ENCODE data around the gene COX17.

Gene COX17

GRCh38 chr3:119659606-119660291, 17.5 kb downstream of the COX17 start:
- Histone ChIP-seq H3K27me3 (ENCODE audit: insufficient read depth, low read length) (no peaks in the 10 kb centered on the region), H3K4me3 (ENCODE audit: low read depth, low read length) (no peak overlapping the region), H3K27ac (ENCODE audit: low read depth, low read length) (no peak overlapping the region), H3K36me3 (ENCODE audit: insufficient read depth, low read length) (no peaks in the 10 kb centered on the region), H3K4me1 (ENCODE audit: control insufficient read depth, insufficient read depth, low read length, unreplicated experiment) (peaks cover 28% of the 10 kb centered on the region), H3K79me2 (ENCODE audit: control insufficient read depth, insufficient read depth, low read length, unreplicated experiment) (no peaks in the 10 kb centered on the region), H2AFZ (ENCODE audit: low read length, unreplicated experiment) (no peak overlapping the region)

- H3K27ac ChIP-seq (ENCODE audit: low read depth, low read length): no peak overlapping the region
- peaks cover 21% of the 10 kb centered on the region for H3K4me1 ChIP-seq (ENCODE audit: control insufficient read depth, insufficient read depth, low read length, unreplicated experiment)
- no peak overlapping the region for H2AFZ ChIP-seq (ENCODE audit: low read length, unreplicated experiment)
- H3K4me3 ChIP-seq (ENCODE audit: low read depth, low read length): no peak overlapping the region
- H3K36me3 ChIP-seq (ENCODE audit: insufficient read depth, low read length): no peaks in the 10 kb centered on the region
- H3K79me2 ChIP-seq (ENCODE audit: control insufficient read depth, insufficient read depth, low read length, unreplicated experiment): no peaks in the 10 kb centered on the region
- H3K27me3 ChIP-seq (ENCODE audit: insufficient read depth, low read length): no peaks in the 10 kb centered on the region
Measured at GRCh38 chr3:119658994-119659393, 18.2 kb downstream of the COX17 start.

GRCh38 chr3:119657887-119658702, 19.1 kb downstream of the COX17 start:
- no peaks in the 10 kb centered on the region for H3K36me3 ChIP-seq (ENCODE audit: insufficient read depth, low read length)
- H3K27me3 ChIP-seq (ENCODE audit: insufficient read depth, low read length): no peaks in the 10 kb centered on the region
- H3K4me3 ChIP-seq (ENCODE audit: low read depth, low read length): no peak overlapping the region
- H3K79me2 ChIP-seq (ENCODE audit: control insufficient read depth, insufficient read depth, low read length, unreplicated experiment): no peaks in the 10 kb centered on the region
- peaks cover 12% of the 10 kb centered on the region for H3K4me1 ChIP-seq (ENCODE audit: control insufficient read depth, insufficient read depth, low read length, unreplicated experiment)
- H2AFZ ChIP-seq (ENCODE audit: low read length, unreplicated experiment): no peak overlapping the region
- no peak overlapping the region for H3K27ac ChIP-seq (ENCODE audit: low read depth, low read length)

GRCh38 chr3:119653876-119654275, 23.3 kb downstream of the COX17 start:
- Histone ChIP-seq H3K4me3 (ENCODE audit: low read depth, low read length) (no peak overlapping the region), H3K36me3 (ENCODE audit: insufficient read depth, low read length) (no peaks in the 10 kb centered on the region), H2AFZ (ENCODE audit: low read length, unreplicated experiment) (no peak overlapping the region), H3K27ac (ENCODE audit: low read depth, low read length) (no peak overlapping the region), H3K79me2 (ENCODE audit: control insufficient read depth, insufficient read depth, low read length, unreplicated experiment) (no peaks in the 10 kb centered on the region), H3K4me1 (ENCODE audit: control insufficient read depth, insufficient read depth, low read length, unreplicated experiment) (no peaks in the 10 kb centered on the region), H3K27me3 (ENCODE audit: insufficient read depth, low read length) (no peaks in the 10 kb centered on the region)

- Histone ChIP-seq H3K4me1 (ENCODE audit: control insufficient read depth, insufficient read depth, low read length, unreplicated experiment) (no peaks in the 10 kb centered on the region), H3K79me2 (ENCODE audit: control insufficient read depth, insufficient read depth, low read length, unreplicated experiment) (no peaks in the 10 kb centered on the region), H3K27me3 (ENCODE audit: insufficient read depth, low read length) (no peaks in the 10 kb centered on the region), H2AFZ (ENCODE audit: low read length, unreplicated experiment) (no peak overlapping the region), H3K4me3 (ENCODE audit: low read depth, low read length) (no peak overlapping the region), H3K36me3 (ENCODE audit: insufficient read depth, low read length) (no peaks in the 10 kb centered on the region), H3K27ac (ENCODE audit: low read depth, low read length) (no peak overlapping the region)
Measured at GRCh38 chr3:119652306-119653033, 24.7 kb downstream of the COX17 start.

GRCh38 chr3:119649761-119650160, 27.4 kb downstream of the COX17 start:
- H3K27me3 ChIP-seq (ENCODE audit: insufficient read depth, low read length): no peaks in the 10 kb centered on the region
- H3K4me1 ChIP-seq (ENCODE audit: control insufficient read depth, insufficient read depth, low read length, unreplicated experiment): no peaks in the 10 kb centered on the region
- H2AFZ ChIP-seq (ENCODE audit: low read length, unreplicated experiment): no peak overlapping the region
- no peaks in the 10 kb centered on the region for H3K79me2 ChIP-seq (ENCODE audit: control insufficient read depth, insufficient read depth, low read length, unreplicated experiment)
- no peak overlapping the region for H3K27ac ChIP-seq (ENCODE audit: low read depth, low read length)
- no peak overlapping the region for H3K4me3 ChIP-seq (ENCODE audit: low read depth, low read length)
- H3K36me3 ChIP-seq (ENCODE audit: insufficient read depth, low read length): no peaks in the 10 kb centered on the region

GRCh38 chr3:119647843-119648575, 29.2 kb downstream of the COX17 start:
- Histone ChIP-seq H3K27me3 (ENCODE audit: insufficient read depth, low read length) (no peaks in the 10 kb centered on the region), H3K79me2 (ENCODE audit: control insufficient read depth, insufficient read depth, low read length, unreplicated experiment) (no peaks in the 10 kb centered on the region), H3K4me3 (ENCODE audit: low read depth, low read length) (no peak overlapping the region), H3K27ac (ENCODE audit: low read depth, low read length) (no peak overlapping the region), H3K4me1 (ENCODE audit: control insufficient read depth, insufficient read depth, low read length, unreplicated experiment) (peaks cover 13% of the 10 kb centered on the region), H2AFZ (ENCODE audit: low read length, unreplicated experiment) (no peak overlapping the region), H3K36me3 (ENCODE audit: insufficient read depth, low read length) (no peaks in the 10 kb centered on the region)

- H3K79me2 ChIP-seq (ENCODE audit: control insufficient read depth, insufficient read depth, low read length, unreplicated experiment): no peaks in the 10 kb centered on the region
- H3K4me3 ChIP-seq (ENCODE audit: low read depth, low read length): no peak overlapping the region
- no peaks in the 10 kb centered on the region for H3K36me3 ChIP-seq (ENCODE audit: insufficient read depth, low read length)
- H2AFZ ChIP-seq (ENCODE audit: low read length, unreplicated experiment): no peak overlapping the region
- peaks cover 18% of the 10 kb centered on the region for H3K4me1 ChIP-seq (ENCODE audit: control insufficient read depth, insufficient read depth, low read length, unreplicated experiment)
- no peak overlapping the region for H3K27ac ChIP-seq (ENCODE audit: low read depth, low read length)
- no peaks in the 10 kb centered on the region for H3K27me3 ChIP-seq (ENCODE audit: insufficient read depth, low read length)
Measured at GRCh38 chr3:119647171-119647570, 30.0 kb downstream of the COX17 start.

GRCh38 chr3:119645813-119646212, 31.4 kb downstream of the COX17 start:
- Histone ChIP-seq H3K79me2 (ENCODE audit: control insufficient read depth, insufficient read depth, low read length, unreplicated experiment) (no peaks in the 10 kb centered on the region), H3K4me3 (ENCODE audit: low read depth, low read length) (no peak overlapping the region), H3K36me3 (ENCODE audit: insufficient read depth, low read length) (no peaks in the 10 kb centered on the region), H3K27me3 (ENCODE audit: insufficient read depth, low read length) (no peaks in the 10 kb centered on the region), H2AFZ (ENCODE audit: low read length, unreplicated experiment) (no peak overlapping the region), H3K4me1 (ENCODE audit: control insufficient read depth, insufficient read depth, low read length, unreplicated experiment) (peaks cover 18% of the 10 kb centered on the region), H3K27ac (ENCODE audit: low read depth, low read length) (no peak overlapping the region)

GRCh38 chr3:119644481-119644880, 32.7 kb downstream of the COX17 start:
- Histone ChIP-seq H3K79me2 (ENCODE audit: control insufficient read depth, insufficient read depth, low read length, unreplicated experiment) (no peaks in the 10 kb centered on the region), H3K27ac (ENCODE audit: low read depth, low read length) (no peak overlapping the region), H3K27me3 (ENCODE audit: insufficient read depth, low read length) (no peaks in the 10 kb centered on the region)

More at GRCh38 chr3:119644481-119644880, 32.7 kb downstream of the COX17 start:
- Histone ChIP-seq H3K4me1 (ENCODE audit: control insufficient read depth, insufficient read depth, low read length, unreplicated experiment) (peaks cover 22% of the 10 kb centered on the region), H3K36me3 (ENCODE audit: insufficient read depth, low read length) (no peaks in the 10 kb centered on the region), H3K4me3 (ENCODE audit: low read depth, low read length) (no peak overlapping the region), H2AFZ (ENCODE audit: low read length, unreplicated experiment) (no peak overlapping the region)
